NCI-H446 (cell line): ENCODE measurements around the gene RPRML.

ENCODE experiments used
- DNase-seq, 2 experiments: peaks; one replicate each; lab custom pipeline; 2025; lab: John Stamatoyannopoulos, UW

RPRML gene

GRCh38 chr17:46944931-46945330, 34.1 kb downstream of the RPRML start:
- DNase-seq: no peak

- peak in 1 of 2 experiments; percentile 24 for DNase-seq
These were observed 35.3 kb downstream of the RPRML start for GRCh38 chr17:46943501-46944393.

GRCh38 chr17:46943218-46943500, 35.9 kb downstream of the RPRML start:
- no peak for DNase-seq

DNA sequence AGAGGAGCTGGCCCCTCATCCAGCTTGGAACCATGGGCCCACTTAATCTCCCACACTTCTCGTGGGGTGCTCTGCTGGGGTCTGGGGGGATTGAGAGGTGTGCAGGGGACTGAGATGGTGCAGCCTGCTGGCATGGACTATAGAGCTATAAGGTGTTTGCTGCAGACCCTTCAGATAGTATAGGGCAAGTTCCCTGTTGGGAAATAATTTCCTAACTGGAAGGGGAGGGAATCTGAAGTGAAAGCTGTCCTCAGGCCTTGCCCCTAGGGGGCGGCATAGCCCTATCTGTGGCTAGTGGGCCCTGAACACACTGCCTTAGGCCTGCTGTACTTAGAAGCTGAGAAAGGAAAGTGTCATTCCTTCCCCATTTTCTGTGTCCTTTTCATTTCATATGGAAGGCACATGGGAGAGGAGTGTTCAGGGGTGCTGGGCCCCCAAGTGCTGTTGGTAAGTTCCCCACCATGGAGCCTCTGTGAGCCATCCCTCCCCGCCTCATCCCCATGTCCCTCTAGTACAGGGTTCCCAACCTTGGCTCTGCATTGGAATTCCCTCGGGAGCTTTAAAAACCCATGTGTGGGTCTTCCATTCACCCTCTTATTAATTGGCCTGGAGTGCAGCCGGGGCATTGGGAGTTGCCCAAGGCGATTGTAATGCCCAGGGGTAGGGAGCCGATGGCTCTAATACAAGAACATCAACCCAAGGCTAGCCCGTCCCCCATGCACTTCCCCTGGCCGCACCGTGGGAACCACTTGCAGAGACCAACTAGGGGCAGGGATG, 36.4 kb downstream of the RPRML start:
- peak; percentile 62 to 82 for DNase-seq

DNA sequence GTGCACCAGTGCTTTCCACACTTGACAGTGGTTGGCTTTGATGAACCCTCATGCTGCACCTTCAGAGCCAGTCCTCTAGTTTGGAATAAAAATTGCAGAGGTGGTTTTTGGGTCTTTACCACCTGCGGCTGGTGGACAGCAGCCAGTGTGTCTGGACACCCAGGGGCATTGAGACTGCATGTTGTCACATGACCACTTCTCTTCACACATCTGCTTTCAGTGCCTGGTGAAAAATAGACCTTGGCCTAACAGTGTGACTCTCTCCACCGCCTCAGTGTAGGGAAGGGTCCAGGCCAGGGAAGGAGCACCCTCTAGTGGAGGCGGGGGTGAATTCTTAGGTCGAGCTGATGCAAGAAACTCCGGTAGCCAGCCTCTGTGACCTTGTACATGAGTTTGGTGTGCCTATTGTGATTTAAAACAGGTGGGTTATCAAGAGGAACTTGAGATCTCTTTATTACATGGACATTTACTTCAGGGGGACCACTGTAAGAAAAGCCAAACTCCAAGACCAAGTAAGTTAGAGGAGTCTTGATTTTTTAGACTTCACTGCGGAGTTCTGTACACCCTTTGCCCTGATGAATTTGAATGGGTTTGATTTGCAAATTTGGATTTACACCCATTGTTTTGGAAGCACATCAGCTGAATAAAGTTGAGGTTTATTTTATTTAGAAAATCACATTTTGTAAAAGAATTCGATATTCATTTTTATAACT, 38.2 kb downstream of the RPRML start:
- DNase-seq: peak; percentile 49 to 72

DNA sequence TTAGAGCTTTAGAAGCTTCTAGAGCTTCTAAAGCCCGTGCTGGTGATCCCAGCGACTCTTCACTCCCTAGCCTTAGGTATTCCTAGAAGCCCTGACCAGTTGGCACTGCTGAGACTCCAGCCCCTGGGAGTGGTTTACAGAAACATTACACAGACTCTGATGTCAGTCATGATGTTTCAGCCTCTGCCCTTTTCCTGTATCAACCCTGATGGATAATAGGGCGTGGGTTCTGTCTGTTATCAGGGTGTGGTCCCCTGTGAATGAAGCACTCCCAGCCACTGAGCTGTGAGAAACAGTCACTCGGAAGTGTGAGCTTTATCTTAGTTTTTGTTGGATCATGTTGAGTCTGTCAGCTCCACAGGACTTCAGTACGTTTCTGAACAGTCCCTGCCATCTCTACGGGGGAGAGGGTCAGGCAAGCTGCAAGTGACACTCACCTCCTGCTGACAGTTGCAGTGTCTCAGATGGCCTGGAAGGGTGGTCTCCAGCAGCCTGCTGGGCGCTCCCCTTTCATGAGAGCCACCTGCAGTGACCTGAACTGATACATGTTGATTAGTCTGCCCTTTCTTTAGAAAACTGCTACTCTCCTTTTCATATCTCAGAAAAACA, 43.3 kb downstream of the RPRML start:
- no peak for DNase-seq

DNA sequence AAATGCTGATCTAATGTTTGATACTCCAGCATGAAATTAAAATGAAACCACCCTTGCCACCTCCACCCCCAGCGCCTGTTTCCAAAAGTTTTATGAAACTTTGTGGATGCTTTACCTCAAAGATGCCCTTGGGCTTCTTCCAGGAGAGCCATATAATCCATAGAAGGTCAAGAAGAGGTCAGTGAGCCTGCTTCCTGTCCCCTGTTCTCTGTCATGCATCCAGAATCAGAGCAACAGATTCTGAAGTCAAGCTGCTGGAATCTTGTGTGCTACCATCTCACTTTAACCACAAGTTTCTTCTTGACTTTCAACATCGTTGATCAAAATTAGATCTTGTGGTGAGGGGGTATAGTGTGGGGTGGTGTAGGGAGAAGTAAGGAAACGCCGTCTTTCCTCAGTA, 47.5 kb downstream of the RPRML start:
- no peak for DNase-seq

DNA sequence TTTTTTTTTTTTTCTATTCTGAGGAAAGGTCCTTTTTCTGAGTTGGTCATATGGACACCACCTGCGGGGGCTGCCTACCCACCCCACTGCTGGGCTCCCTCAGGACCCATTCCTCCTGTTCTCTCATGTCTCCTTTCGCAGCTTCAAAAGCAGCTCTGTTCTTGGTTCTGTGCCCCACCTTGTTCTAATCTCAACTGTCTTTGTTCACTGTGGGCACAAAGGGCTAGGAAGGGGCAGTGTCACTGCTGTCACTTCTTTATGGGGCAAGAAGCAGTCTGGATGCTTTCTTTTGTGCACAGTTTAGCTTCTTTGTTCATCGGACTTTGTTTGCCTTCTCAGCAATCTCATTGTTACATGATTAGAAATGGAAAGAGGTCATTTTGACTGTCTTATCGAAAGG, 49.0 kb downstream of the RPRML start:
- DNase-seq: no peak

DNA sequence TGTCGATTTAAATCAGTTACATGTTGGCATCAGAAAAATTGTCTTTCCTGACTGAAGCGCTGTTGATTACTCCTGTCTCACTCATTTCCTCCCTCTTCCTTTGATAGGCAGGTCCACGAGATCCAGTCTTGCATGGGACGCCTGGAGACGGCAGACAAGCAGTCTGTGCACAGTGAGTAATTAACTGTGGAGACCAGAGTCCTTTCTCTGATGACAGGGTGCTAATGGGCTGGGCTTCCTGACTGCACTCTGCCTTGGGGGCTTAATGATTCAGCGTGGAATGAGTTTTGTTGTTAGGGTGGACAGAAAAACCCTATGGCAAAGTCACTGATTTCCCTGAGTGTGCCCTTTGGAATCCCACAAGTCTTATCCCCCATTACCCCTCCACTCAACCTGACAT, 49.6 kb downstream of the RPRML start:
- DNase-seq: no peak

GRCh38 chr17:46928467-46929261, 50.4 kb downstream of the RPRML start:
- no peak for DNase-seq
